HEK293 (cell line): Measurements from ENCODE around the gene S100G.

Experiments used
- CTCF ChIA-PET: fragments of 350-600 bp; formaldehyde crosslinking; extraction: SDS; loops from one replicate; lab custom pipeline; 2021; ENCODE audit warnings: antibody characterized with exemption; lab: Yijun Ruan, JAX
- POLR2A ChIA-PET: fragments of 300-600 bp; formaldehyde crosslinking; extraction: SDS; loops from one replicate; lab custom pipeline; 2020; ENCODE audit warnings: antibody characterized with exemption, inconsistent platforms; lab: Yijun Ruan, JAX
- H3K27ac ChIP-seq: fragments of 200-500 bp; sonication (Bioruptor generic); 2 replicates; pipeline ENCODE4 v1.5.1; 2014; ENCODE audit warnings: low read depth, low read length, control low read depth, inconsistent platforms; ENCODE audit errors: extremely low read depth
- H3K36me3 ChIP-seq, 2 experiments: fragments of 200-500 bp in 1 of 2; sonication (Bioruptor generic) in 1 of 2; 1 replicate in 1 of 2; 2 replicates in 1 of 2; pipeline ENCODE4 v1.5.1; 2014 to 2017; ENCODE audit warnings: inconsistent platforms in 2 of 2, low read length in 2 of 2; ENCODE audit not compliant: control insufficient read depth in 2 of 2, insufficient read depth in 1 of 2
- H3K4me1 ChIP-seq: fragments of 200-500 bp; sonication (Bioruptor generic); 2 replicates; pipeline ENCODE4 v1.5.1; 2014; ENCODE audit warnings: mild to moderate bottlenecking, low read length, inconsistent platforms; ENCODE audit not compliant: control insufficient read depth, insufficient read depth
- H3K4me3 ChIP-seq: 2 replicates; pipeline ENCODE4 v1.5.1; 2011; ENCODE audit warnings: low read depth, mild to moderate bottlenecking, control low read depth, low read length, moderate library complexity
- H3K9me3 ChIP-seq: fragments of 200-500 bp; sonication (Bioruptor generic); 2 replicates; pipeline ENCODE4 v1.5.1; 2014; ENCODE audit warnings: low read depth, low read length, inconsistent platforms; ENCODE audit not compliant: control insufficient read depth, insufficient read depth
- SP3 ChIP-seq: fragments of 450-650 bp; formaldehyde crosslinking; IDR thresholded peaks from 2 replicates; pipeline ENCODE4 v1.5.1; 2016; ENCODE audit warnings: missing biosample characterization, missing genetic modification characterization
- SP7 ChIP-seq: fragments of 450-650 bp; formaldehyde crosslinking; IDR thresholded peaks from 2 replicates; pipeline ENCODE4 v1.5.1; 2016; ENCODE audit warnings: missing biosample characterization, missing genetic modification characterization
- ZBTB17 ChIP-seq: fragments of 450-650 bp; formaldehyde crosslinking; IDR thresholded peaks from 2 replicates; pipeline ENCODE4 v1.5.1; 2016; ENCODE audit warnings: missing biosample characterization, missing genetic modification characterization
- ZEB2 ChIP-seq: fragments of 450-650 bp; formaldehyde crosslinking; IDR thresholded peaks from 2 replicates; pipeline ENCODE4 v1.5.1; 2016; ENCODE audit warnings: missing biosample characterization, missing genetic modification characterization
- ZNF112 ChIP-seq: fragments of 450-650 bp; formaldehyde crosslinking; IDR thresholded peaks from 2 replicates; pipeline ENCODE4 v1.5.0; 2017; ENCODE audit warnings: missing biosample characterization, missing genetic modification characterization
- ZNF114 ChIP-seq: fragments of 450-650 bp; formaldehyde crosslinking; IDR thresholded peaks from 2 replicates; pipeline ENCODE4 v1.5.0; 2017; ENCODE audit warnings: missing biosample characterization, missing genetic modification characterization
- ZNF133 ChIP-seq: fragments of 450-650 bp; formaldehyde crosslinking; IDR thresholded peaks from 2 replicates; pipeline ENCODE4 v1.5.1; 2016; ENCODE audit warnings: missing biosample characterization, missing genetic modification characterization
- ZNF174 ChIP-seq: fragments of 450-650 bp; formaldehyde crosslinking; IDR thresholded peaks from 2 replicates; pipeline ENCODE4 v1.5.0; 2017; ENCODE audit warnings: missing biosample characterization, mild to moderate bottlenecking, missing genetic modification characterization
- ZNF19 ChIP-seq: fragments of 450-650 bp; formaldehyde crosslinking; IDR thresholded peaks from 2 replicates; pipeline ENCODE4; 2016; ENCODE audit warnings: missing biosample characterization, missing genetic modification characterization, low read depth
- ZNF2 ChIP-seq: fragments of 450-650 bp; formaldehyde crosslinking; IDR thresholded peaks from 2 replicates; pipeline ENCODE4 v1.5.1; 2016; ENCODE audit warnings: missing biosample characterization, missing genetic modification characterization
- ZNF202 ChIP-seq: fragments of 450-650 bp; formaldehyde crosslinking; IDR thresholded peaks from 2 replicates; pipeline ENCODE4 v1.5.1; 2016; ENCODE audit warnings: missing biosample characterization, missing genetic modification characterization, borderline replicate concordance
- ZNF24 ChIP-seq: fragments of 450-650 bp; formaldehyde crosslinking; IDR thresholded peaks from 2 replicates; pipeline ENCODE4 v1.5.1; 2016; ENCODE audit warnings: missing biosample characterization, missing genetic modification characterization
- ZNF501 ChIP-seq: fragments of 450-650 bp; formaldehyde crosslinking; IDR thresholded peaks from 2 replicates; pipeline ENCODE4 v1.5.1; 2016; ENCODE audit warnings: missing biosample characterization, missing genetic modification characterization
- ZNF747 ChIP-seq: fragments of 450-650 bp; formaldehyde crosslinking; IDR thresholded peaks from 2 replicates; pipeline ENCODE4 v1.5.1; 2016; ENCODE audit warnings: missing biosample characterization, missing genetic modification characterization
- ZNF785 ChIP-seq: fragments of 450-650 bp; formaldehyde crosslinking; IDR thresholded peaks from 2 replicates; pipeline ENCODE4 v1.5.1; 2016; ENCODE audit warnings: missing biosample characterization, missing genetic modification characterization
- TF ChIP-seq, protein P1 (sequence below): fragments of 450-650 bp; formaldehyde crosslinking; IDR thresholded peaks from 2 replicates; pipeline ENCODE4 v1.5.1; 2016; ENCODE audit warnings: missing biosample characterization, missing genetic modification characterization
- TF ChIP-seq, protein P2 (sequence below): fragments of 450-650 bp; formaldehyde crosslinking; IDR thresholded peaks from 2 replicates; pipeline ENCODE4 v1.5.1; 2017; ENCODE audit warnings: missing biosample characterization, missing genetic modification characterization
- TF ChIP-seq, protein P3 (sequence below): fragments of 450-650 bp; formaldehyde crosslinking; IDR thresholded peaks from 2 replicates; pipeline ENCODE4 v1.5.1; 2017; ENCODE audit warnings: missing biosample characterization, mild to moderate bottlenecking, missing genetic modification characterization, moderate library complexity

Gene S100G

DNA sequence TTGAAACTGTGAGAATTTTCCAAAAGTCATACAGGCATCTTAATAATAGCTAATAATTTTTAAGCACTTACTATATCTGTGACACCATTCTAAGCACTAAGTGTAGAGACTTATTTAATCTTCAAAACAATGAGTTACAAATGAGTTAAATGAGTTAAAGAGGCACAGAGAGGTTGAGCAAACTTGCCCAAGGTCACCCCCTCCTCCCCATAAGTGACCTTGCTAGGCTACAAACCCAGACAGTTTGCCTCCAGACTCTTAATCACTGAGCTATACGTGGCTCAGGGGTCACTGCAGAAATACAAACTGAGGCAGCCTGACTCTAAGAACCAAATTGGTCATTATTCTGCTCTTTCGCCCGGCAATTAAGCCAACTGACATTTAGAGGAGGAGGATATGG is 47.0 kb downstream of the S100G start:
- peaks cover 18 to 53% of the 10 kb centered on the region in 2 experiments for H3K36me3 ChIP-seq
- H3K9me3 ChIP-seq, result no peaks in the 10 kb centered on the region
- H3K4me1 ChIP-seq, result no peaks in the 10 kb centered on the region
- no peak overlapping the region for H3K4me3 ChIP-seq
- H3K27ac ChIP-seq, result no peak overlapping the region
- TF ChIP-seq ZNF133 (tag by site-specific recombination) (no peak), ZNF785 (tag by site-specific recombination) (no peak), ZNF174 (no peak)
- ChIA-PET POLR2A (interaction anchor here (0.6 to 2.3 kb wide), 2 partner anchors 23 to 48 kb away, joined by 3 to 8 read pairs; partner anchors contain the start of gene SYAP1), CTCF (interaction anchor here (0.5 to 2.6 kb wide), 12 partner anchors 9 to 857 kb away, joined by 3 to 15 read pairs (median 4); no protein-coding TSS in a partner anchor)

DNA sequence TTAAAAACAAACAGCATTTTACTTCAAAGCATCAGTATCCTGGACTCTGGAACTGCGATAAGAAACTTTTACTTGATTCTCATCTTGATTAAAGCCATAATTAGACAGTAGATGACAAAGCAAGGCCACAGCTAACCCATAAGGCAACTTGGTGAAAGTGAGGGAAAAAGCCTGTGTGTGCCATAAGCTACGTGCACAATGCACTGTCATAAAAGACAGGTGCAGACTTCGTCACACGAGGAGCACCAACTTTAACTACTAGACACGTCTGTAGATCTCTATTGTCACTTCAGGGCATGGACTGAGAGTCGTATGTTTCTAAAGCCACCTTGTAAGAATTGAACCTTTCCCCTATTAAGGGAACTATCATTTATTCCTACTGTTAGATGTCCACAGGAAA is 49.4 kb downstream of the S100G start:
- CTCF ChIA-PET, result interaction anchor here (0.8 to 1.1 kb wide), 2 partner anchors 262 to 347 kb away, joined by 4 read pairs; no protein-coding TSS in a partner anchor
- no peak overlapping the region for H3K4me3 ChIP-seq
- no peaks in the 10 kb centered on the region for H3K4me1 ChIP-seq
- no peak for TF ChIP-seq ZNF19 (tag by site-specific recombination)
- TF ChIP-seq ZNF501 (tag by site-specific recombination), result no peak
- TF ChIP-seq ZNF747 (tag by site-specific recombination), result no peak
- TF ChIP-seq ZNF114 (tag by site-specific recombination), result no peak
- no peak for TF ChIP-seq ZEB2 (tag by site-specific recombination)
- no peak for TF ChIP-seq SP3 (tag by site-specific recombination)
- TF ChIP-seq ZNF24 (tag by site-specific recombination), result no peak
- TF ChIP-seq, protein P1, sequence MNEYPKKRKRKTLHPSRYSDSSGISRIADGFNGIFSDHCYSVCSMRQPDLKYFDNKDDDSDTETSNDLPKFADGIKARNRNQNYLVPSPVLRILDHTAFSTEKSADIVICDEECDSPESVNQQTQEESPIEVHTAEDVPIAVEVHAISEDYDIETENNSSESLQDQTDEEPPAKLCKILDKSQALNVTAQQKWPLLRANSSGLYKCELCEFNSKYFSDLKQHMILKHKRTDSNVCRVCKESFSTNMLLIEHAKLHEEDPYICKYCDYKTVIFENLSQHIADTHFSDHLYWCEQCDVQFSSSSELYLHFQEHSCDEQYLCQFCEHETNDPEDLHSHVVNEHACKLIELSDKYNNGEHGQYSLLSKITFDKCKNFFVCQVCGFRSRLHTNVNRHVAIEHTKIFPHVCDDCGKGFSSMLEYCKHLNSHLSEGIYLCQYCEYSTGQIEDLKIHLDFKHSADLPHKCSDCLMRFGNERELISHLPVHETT (tag by site-specific recombination), result no peak
- no peak for TF ChIP-seq ZBTB17 (tag by site-specific recombination)
- TF ChIP-seq, protein P2, sequence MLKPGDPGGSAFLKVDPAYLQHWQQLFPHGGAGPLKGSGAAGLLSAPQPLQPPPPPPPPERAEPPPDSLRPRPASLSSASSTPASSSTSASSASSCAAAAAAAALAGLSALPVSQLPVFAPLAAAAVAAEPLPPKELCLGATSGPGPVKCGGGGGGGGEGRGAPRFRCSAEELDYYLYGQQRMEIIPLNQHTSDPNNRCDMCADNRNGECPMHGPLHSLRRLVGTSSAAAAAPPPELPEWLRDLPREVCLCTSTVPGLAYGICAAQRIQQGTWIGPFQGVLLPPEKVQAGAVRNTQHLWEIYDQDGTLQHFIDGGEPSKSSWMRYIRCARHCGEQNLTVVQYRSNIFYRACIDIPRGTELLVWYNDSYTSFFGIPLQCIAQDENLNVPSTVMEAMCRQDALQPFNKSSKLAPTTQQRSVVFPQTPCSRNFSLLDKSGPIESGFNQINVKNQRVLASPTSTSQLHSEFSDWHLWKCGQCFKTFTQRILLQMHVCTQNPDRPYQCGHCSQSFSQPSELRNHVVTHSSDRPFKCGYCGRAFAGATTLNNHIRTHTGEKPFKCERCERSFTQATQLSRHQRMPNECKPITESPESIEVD, result no peak
- no peak for TF ChIP-seq ZNF202
- POLR2A ChIA-PET, result no interaction called here
- H3K27ac ChIP-seq, result no peak overlapping the region
- H3K36me3 ChIP-seq, result peaks cover 18 to 40% of the 10 kb centered on the region in 2 experiments
- H3K9me3 ChIP-seq, result no peaks in the 10 kb centered on the region

DNA sequence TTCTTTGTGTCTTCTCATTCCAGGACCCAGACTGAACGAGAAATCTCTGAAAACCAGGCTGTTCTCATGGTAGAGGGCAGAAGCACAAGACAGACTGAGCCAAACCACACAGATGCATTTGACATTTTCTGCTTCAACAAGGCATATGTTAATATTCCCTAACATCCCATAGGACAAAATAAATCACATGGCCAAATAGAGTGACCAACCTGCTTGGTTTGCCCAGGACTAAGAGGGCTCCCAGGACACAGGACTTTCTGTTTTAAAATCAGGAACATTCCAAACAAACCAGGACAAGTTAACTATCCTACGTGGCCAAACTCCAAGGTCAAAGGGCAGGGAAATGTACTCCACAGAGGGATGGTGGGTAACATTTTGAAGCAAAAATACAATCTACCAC is 50.8 kb downstream of the S100G start:
- TF ChIP-seq ZNF112 (tag by site-specific recombination) (no peak), SP7 (no peak), ZNF174 (no peak), ZNF2 (tag by site-specific recombination) (no peak)
- TF ChIP-seq, protein P3, sequence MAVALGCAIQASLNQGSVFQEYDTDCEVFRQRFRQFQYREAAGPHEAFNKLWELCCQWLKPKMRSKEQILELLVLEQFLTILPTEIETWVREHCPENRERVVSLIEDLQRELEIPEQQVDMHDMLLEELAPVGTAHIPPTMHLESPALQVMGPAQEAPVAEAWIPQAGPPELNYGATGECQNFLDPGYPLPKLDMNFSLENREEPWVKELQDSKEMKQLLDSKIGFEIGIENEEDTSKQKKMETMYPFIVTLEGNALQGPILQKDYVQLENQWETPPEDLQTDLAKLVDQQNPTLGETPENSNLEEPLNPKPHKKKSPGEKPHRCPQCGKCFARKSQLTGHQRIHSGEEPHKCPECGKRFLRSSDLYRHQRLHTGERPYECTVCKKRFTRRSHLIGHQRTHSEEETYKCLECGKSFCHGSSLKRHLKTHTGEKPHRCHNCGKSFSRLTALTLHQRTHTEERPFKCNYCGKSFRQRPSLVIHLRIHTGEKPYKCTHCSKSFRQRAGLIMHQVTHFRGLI (tag by site-specific recombination), result no peak
- TF ChIP-seq, all 188 proteins: peak for 0
- Histone ChIP-seq H3K4me1 (no peaks in the 10 kb centered on the region), H3K27ac (no peak overlapping the region), H3K4me3 (no peak overlapping the region), H3K9me3 (no peaks in the 10 kb centered on the region), H3K36me3 (peaks cover 18 to 35% of the 10 kb centered on the region in 2 experiments)
- CTCF ChIA-PET, result no interaction called here
- POLR2A ChIA-PET, result no interaction called here
